ENCODE results near the gene B3GNT2.

The B3GNT2 gene

DNA sequence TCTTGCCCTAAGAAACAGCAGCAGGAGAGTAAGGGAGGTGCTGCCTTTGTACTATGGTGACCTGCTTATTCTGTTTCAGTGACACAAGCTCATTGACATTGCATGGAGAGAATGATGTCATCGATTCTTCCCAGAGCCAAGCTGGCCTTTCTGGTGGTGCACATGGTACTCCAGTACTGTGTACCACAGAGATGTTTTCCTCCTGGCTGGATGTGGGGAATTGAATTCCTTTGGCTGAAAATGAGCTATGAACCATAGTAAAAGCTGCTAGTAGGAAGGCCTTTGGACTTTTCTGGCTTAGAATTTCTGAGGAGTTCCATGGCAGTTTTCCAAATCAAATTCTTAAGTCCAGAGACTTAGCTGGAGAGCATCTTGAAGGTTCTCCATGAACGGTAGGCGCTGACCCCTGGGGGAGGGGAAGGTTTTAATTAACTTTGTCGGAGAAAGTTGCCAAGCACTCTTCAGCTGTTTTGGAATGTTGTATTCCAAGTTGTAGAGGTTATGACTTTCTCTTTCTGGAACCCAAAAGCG lies 17.1 kb upstream of the B3GNT2 start:
- H3K27ac ChIP-seq (ENCODE audit: low read depth, low read length): no peak overlapping the region
- no peak overlapping the region for H4K8ac ChIP-seq (ENCODE audit: low read depth, low read length)
- no peak overlapping the region for H3K4me3 ChIP-seq (ENCODE audit: low read length)
- no CpG with 5 or more reads among the region's 5 CpGs for WGBS (ENCODE audit: extremely low coverage, insufficient coverage, low lambda C conversion rate)
- H2BK120ac ChIP-seq (ENCODE audit: low read depth, low read length): no peak overlapping the region
- H2BK5ac ChIP-seq (ENCODE audit: low read length): no peak overlapping the region
- H2AK5ac ChIP-seq (ENCODE audit: low read length): no peak overlapping the region
- H3K79me2 ChIP-seq (ENCODE audit: control insufficient read depth, insufficient read depth, low read length): no peaks in the 10 kb centered on the region
- no peak for DNase-seq
- H3K18ac ChIP-seq (ENCODE audit: low read length): no peak overlapping the region
- H3K4ac ChIP-seq (ENCODE audit: low read depth, low read length): no peak overlapping the region
- no peak overlapping the region for H3K23ac ChIP-seq (ENCODE audit: low read length)
- no peak overlapping the region for H3K4me2 ChIP-seq (ENCODE audit: low read length)
- H2BK15ac ChIP-seq (replicated peaks; ENCODE audit: low read depth): no peak overlapping the region
- H3K36me3 ChIP-seq (ENCODE audit: control insufficient read depth, insufficient read depth, low read length): no peaks in the 10 kb centered on the region
- peaks cover 4% of the 10 kb centered on the region for H3K4me1 ChIP-seq (ENCODE audit: control insufficient read depth, low read depth, low read length)
- H3K79me1 ChIP-seq (ENCODE audit: low read length): no peaks in the 10 kb centered on the region
- H4K5ac ChIP-seq (ENCODE audit: low read length): no peak overlapping the region
- no peak overlapping the region for H3K9ac ChIP-seq (ENCODE audit: low read length)
- no peak overlapping the region for H3K56ac ChIP-seq (ENCODE audit: low read length)
- H3K27me3 ChIP-seq (ENCODE audit: insufficient read depth, low read length, poor library complexity): no peaks in the 10 kb centered on the region

- Histone ChIP-seq H3K4me3 (ENCODE audit: low read length) (no peak overlapping the region), H3K9ac (ENCODE audit: low read length) (no peak overlapping the region), H3K18ac (ENCODE audit: low read length) (no peak overlapping the region), H3K23ac (ENCODE audit: low read length) (no peak overlapping the region), H3K4me2 (ENCODE audit: low read length) (no peak overlapping the region), H4K8ac (ENCODE audit: low read depth, low read length) (no peak overlapping the region), H3K79me2 (ENCODE audit: control insufficient read depth, insufficient read depth, low read length) (no peaks in the 10 kb centered on the region), H3K27me3 (ENCODE audit: insufficient read depth, low read length, poor library complexity) (no peaks in the 10 kb centered on the region), H4K5ac (ENCODE audit: low read length) (no peak overlapping the region), H3K56ac (ENCODE audit: low read length) (no peak overlapping the region), H2BK120ac (ENCODE audit: low read depth, low read length) (no peak overlapping the region), H2BK5ac (ENCODE audit: low read length) (no peak overlapping the region), H2BK15ac (replicated peaks; ENCODE audit: low read depth) (no peak overlapping the region), H3K4ac (ENCODE audit: low read depth, low read length) (no peak overlapping the region), H3K4me1 (ENCODE audit: control insufficient read depth, low read depth, low read length) (peaks cover 4% of the 10 kb centered on the region), H3K27ac (ENCODE audit: low read depth, low read length) (no peak overlapping the region), H2AK5ac (ENCODE audit: low read length) (no peak overlapping the region), H3K36me3 (ENCODE audit: control insufficient read depth, insufficient read depth, low read length) (no peaks in the 10 kb centered on the region), H3K79me1 (ENCODE audit: low read length) (no peaks in the 10 kb centered on the region)
- no CpG with 5 or more reads among the region's 4 CpGs for WGBS (ENCODE audit: extremely low coverage, insufficient coverage, low lambda C conversion rate)
- no peak for DNase-seq
These were observed 14.9 kb upstream of the B3GNT2 start for GRCh38 chr2:62180975-62181374.

GRCh38 chr2:62181843-62182242 lies 14.1 kb upstream of the B3GNT2 start:
- WGBS (ENCODE audit: extremely low coverage, insufficient coverage, low lambda C conversion rate): no CpG with 5 or more reads among the region's 3 CpGs
- H3K9ac ChIP-seq (ENCODE audit: low read length): no peak overlapping the region
- no peak for DNase-seq
- H4K8ac ChIP-seq (ENCODE audit: low read depth, low read length): no peak overlapping the region
- no peak overlapping the region for H2AK5ac ChIP-seq (ENCODE audit: low read length)
- H2BK120ac ChIP-seq (ENCODE audit: low read depth, low read length): no peak overlapping the region
- H3K23ac ChIP-seq (ENCODE audit: low read length): no peak overlapping the region
- no peaks in the 10 kb centered on the region for H3K79me2 ChIP-seq (ENCODE audit: control insufficient read depth, insufficient read depth, low read length)
- peaks cover 4% of the 10 kb centered on the region for H3K4me1 ChIP-seq (ENCODE audit: control insufficient read depth, low read depth, low read length)
- H3K56ac ChIP-seq (ENCODE audit: low read length): no peak overlapping the region
- no peaks in the 10 kb centered on the region for H3K36me3 ChIP-seq (ENCODE audit: control insufficient read depth, insufficient read depth, low read length)
- no peaks in the 10 kb centered on the region for H3K27me3 ChIP-seq (ENCODE audit: insufficient read depth, low read length, poor library complexity)
- no peak overlapping the region for H2BK15ac ChIP-seq (replicated peaks; ENCODE audit: low read depth)
- no peak overlapping the region for H3K4me3 ChIP-seq (ENCODE audit: low read length)
- H2BK5ac ChIP-seq (ENCODE audit: low read length): no peak overlapping the region
- H3K79me1 ChIP-seq (ENCODE audit: low read length): no peaks in the 10 kb centered on the region
- H3K27ac ChIP-seq (ENCODE audit: low read depth, low read length): no peak overlapping the region
- H3K4me2 ChIP-seq (ENCODE audit: low read length): no peak overlapping the region
- no peak overlapping the region for H3K18ac ChIP-seq (ENCODE audit: low read length)
- H3K4ac ChIP-seq (ENCODE audit: low read depth, low read length): no peak overlapping the region
- H4K5ac ChIP-seq (ENCODE audit: low read length): no peak overlapping the region

DNA sequence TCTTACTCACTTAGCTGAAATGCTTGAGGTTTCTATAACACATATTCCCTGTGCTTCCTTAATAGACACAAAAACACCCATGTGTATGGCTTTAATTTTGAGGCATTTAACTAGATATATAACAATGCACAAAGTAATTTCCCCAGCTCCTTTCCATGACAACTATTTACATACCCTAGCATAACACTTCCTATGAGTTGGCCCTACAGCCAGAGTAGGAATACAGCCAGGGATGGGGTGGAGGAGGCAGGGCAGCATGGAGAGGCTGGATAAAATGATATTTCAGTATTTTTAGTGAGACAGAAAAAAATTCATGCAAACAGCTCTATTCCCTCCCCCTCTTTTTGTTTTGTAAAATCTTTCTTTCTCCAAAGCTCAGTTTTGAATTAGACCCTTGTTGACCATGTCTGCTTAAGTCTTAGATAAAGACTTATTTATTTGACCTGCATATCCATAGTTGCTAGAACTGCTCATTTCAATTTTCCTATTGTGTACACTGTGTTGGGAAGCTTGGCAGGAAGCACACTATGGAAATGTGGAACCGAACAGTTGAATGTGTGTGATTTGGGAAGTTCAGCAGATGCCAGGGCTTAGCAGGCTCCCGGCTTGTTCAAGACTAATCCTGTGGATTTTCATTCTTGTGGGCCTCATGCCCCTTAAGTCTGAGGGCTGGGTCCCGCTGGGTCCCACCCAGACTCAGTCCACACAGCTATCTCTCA lies 11.2 kb upstream of the B3GNT2 start:
- H3K18ac ChIP-seq (ENCODE audit: low read length): no peak overlapping the region
- H3K56ac ChIP-seq (ENCODE audit: low read length): no peak overlapping the region
- H2BK120ac ChIP-seq (ENCODE audit: low read depth, low read length): no peak overlapping the region
- no peaks in the 10 kb centered on the region for H3K36me3 ChIP-seq (ENCODE audit: control insufficient read depth, insufficient read depth, low read length)
- no peak overlapping the region for H4K8ac ChIP-seq (ENCODE audit: low read depth, low read length)
- no peak overlapping the region for H2BK5ac ChIP-seq (ENCODE audit: low read length)
- H2AK5ac ChIP-seq (ENCODE audit: low read length): no peak overlapping the region
- no peak for DNase-seq
- no peak overlapping the region for H3K4me2 ChIP-seq (ENCODE audit: low read length)
- no peak overlapping the region for H4K5ac ChIP-seq (ENCODE audit: low read length)
- no peak overlapping the region for H3K4ac ChIP-seq (ENCODE audit: low read depth, low read length)
- peaks cover 4% of the 10 kb centered on the region for H3K4me1 ChIP-seq (ENCODE audit: control insufficient read depth, low read depth, low read length)
- WGBS (ENCODE audit: extremely low coverage, insufficient coverage, low lambda C conversion rate): no CpG with 5 or more reads among the region's 3 CpGs
- H3K23ac ChIP-seq (ENCODE audit: low read length): no peak overlapping the region
- no peak overlapping the region for H3K4me3 ChIP-seq (ENCODE audit: low read length)
- no peaks in the 10 kb centered on the region for H3K27me3 ChIP-seq (ENCODE audit: insufficient read depth, low read length, poor library complexity)
- H3K79me2 ChIP-seq (ENCODE audit: control insufficient read depth, insufficient read depth, low read length): no peaks in the 10 kb centered on the region
- H3K79me1 ChIP-seq (ENCODE audit: low read length): no peaks in the 10 kb centered on the region
- H3K9ac ChIP-seq (ENCODE audit: low read length): no peak overlapping the region
- H2BK15ac ChIP-seq (replicated peaks; ENCODE audit: low read depth): no peak overlapping the region
- H3K27ac ChIP-seq (ENCODE audit: low read depth, low read length): no peak overlapping the region

- H3K4me1 ChIP-seq (ENCODE audit: control insufficient read depth, low read depth, low read length): peaks cover 4% of the 10 kb centered on the region
- no peak overlapping the region for H3K4me3 ChIP-seq (ENCODE audit: low read length)
- H3K9ac ChIP-seq (ENCODE audit: low read length): no peak overlapping the region
- no peak overlapping the region for H2BK15ac ChIP-seq (replicated peaks; ENCODE audit: low read depth)
- no peak overlapping the region for H2BK120ac ChIP-seq (ENCODE audit: low read depth, low read length)
- H3K79me2 ChIP-seq (ENCODE audit: control insufficient read depth, insufficient read depth, low read length): no peaks in the 10 kb centered on the region
- no peak for DNase-seq
- no peak overlapping the region for H3K56ac ChIP-seq (ENCODE audit: low read length)
- H3K23ac ChIP-seq (ENCODE audit: low read length): no peak overlapping the region
- no peak overlapping the region for H3K4ac ChIP-seq (ENCODE audit: low read depth, low read length)
- no peak overlapping the region for H3K4me2 ChIP-seq (ENCODE audit: low read length)
- H2AK5ac ChIP-seq (ENCODE audit: low read length): no peak overlapping the region
- no peak overlapping the region for H4K5ac ChIP-seq (ENCODE audit: low read length)
- H3K79me1 ChIP-seq (ENCODE audit: low read length): no peaks in the 10 kb centered on the region
- no peaks in the 10 kb centered on the region for H3K36me3 ChIP-seq (ENCODE audit: control insufficient read depth, insufficient read depth, low read length)
- WGBS (ENCODE audit: extremely low coverage, insufficient coverage, low lambda C conversion rate): no CpG with 5 or more reads among the region's 15 CpGs
- no peak overlapping the region for H4K8ac ChIP-seq (ENCODE audit: low read depth, low read length)
- no peak overlapping the region for H3K18ac ChIP-seq (ENCODE audit: low read length)
- H2BK5ac ChIP-seq (ENCODE audit: low read length): no peak overlapping the region
- H3K27me3 ChIP-seq (ENCODE audit: insufficient read depth, low read length, poor library complexity): no peaks in the 10 kb centered on the region
- no peak overlapping the region for H3K27ac ChIP-seq (ENCODE audit: low read depth, low read length)
These were observed 10.3 kb upstream of the B3GNT2 start for GRCh38 chr2:62185475-62186155.

Measured in mesendoderm (in vitro differentiated cells).